Measurements from ENCODE around the gene R3HDM2. TPM values are rescaled to one million over a fixed set of nuclear protein-coding genes. Genes with fewer than 3 reads are reported as not detected.
"Not testable (repeated sequence)": the region's sequence is repeated elsewhere in the genome, so short reads cannot be mapped to it uniquely, and the experiment has no call there.

Gene R3HDM2
- total RNA-seq, 4 donors from 2014 or later: 26.3 to 56.9 (median 33.3) TPM

DNA sequence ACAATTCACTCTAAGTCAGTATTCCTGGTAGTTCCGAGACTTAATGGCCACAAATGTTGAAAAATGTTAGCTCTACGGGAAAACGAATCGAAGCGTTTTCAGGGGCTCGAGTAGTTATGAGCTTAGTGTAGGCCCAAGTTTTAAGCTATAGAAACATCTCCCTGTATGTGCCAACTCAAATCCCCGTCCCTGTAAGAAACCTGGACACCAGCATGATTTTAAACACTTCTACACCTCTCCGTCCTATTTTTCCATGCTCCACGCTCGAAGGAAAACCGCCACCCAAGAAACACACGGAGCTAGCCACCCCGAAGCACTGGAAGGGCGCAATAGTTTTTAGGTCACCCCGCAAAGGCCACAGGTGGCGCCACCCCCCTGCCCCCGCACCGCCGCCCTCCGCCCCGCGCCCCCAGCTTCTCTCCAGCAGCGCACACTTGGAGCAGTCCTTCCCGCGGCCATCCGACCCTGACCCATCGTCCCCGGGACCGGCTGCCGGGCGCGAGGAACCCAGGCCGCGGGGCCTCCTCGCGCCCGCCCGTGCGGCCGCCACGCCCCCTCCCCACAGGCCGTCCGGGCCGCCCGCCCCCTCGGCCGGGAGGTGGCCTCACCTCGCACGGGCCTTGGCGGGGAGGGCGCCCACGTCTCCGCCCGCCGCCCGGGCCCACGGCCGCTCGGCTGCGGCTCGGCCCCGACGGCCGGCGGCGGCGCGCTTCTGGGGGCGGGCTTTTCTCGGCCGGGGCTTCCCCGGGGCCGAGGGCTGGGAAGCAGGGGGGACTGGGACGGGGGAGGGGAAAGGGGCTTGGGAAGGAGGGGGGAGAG, 522 bp downstream of the R3HDM2 start:
- peak overlapping the region; percentile 75 to 89 (median 78) for H3K4me3 ChIP-seq
- H3K36me3 ChIP-seq: no peaks in the 10 kb centered on the region
- no peak for DNase-seq
- in situ Hi-C loops (cut with MboI; ENCODE audit: low pct_ligation_motif_present in 1 of 4, low pct_unique_long_range_greater_than_20kb in 1 of 4, low sequenced_read_pairs in 3 of 4): loop anchor here in 1 of 4 donors (25.0 kb wide), 1 partner anchor 118 kb away; no protein-coding TSS in a partner anchor
- H3K9me3 ChIP-seq: no peaks in the 10 kb centered on the region
- H3K27ac ChIP-seq: peak overlapping the region; percentile 94 to 98 (median 96)
- peaks cover 5 to 22% (median 8%) of the 10 kb centered on the region in 4 donors for H3K4me1 ChIP-seq
- TF ChIP-seq, protein P1, sequence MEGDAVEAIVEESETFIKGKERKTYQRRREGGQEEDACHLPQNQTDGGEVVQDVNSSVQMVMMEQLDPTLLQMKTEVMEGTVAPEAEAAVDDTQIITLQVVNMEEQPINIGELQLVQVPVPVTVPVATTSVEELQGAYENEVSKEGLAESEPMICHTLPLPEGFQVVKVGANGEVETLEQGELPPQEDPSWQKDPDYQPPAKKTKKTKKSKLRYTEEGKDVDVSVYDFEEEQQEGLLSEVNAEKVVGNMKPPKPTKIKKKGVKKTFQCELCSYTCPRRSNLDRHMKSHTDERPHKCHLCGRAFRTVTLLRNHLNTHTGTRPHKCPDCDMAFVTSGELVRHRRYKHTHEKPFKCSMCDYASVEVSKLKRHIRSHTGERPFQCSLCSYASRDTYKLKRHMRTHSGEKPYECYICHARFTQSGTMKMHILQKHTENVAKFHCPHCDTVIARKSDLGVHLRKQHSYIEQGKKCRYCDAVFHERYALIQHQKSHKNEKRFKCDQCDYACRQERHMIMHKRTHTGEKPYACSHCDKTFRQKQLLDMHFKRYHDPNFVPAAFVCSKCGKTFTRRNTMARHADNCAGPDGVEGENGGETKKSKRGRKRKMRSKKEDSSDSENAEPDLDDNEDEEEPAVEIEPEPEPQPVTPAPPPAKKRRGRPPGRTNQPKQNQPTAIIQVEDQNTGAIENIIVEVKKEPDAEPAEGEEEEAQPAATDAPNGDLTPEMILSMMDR (IDR thresholded peaks at IDR 0.05): no peak
- TF ChIP-seq EP300 (IDR thresholded peaks at IDR 0.05; ENCODE audit: low read depth) (no peak), POLR2AphosphoS5 (IDR thresholded peaks at IDR 0.05) (no peak), POLR2A (IDR thresholded peaks at IDR 0.05) (no peak)
- 0 to 1% methylated on average over 16 to 23 of the region's 74 CpGs for WGBS, 2 donors (ENCODE audit: low coverage in 1 of 2)
- intact Hi-C loops (cut with DNase I; ENCODE audit: low total_unique reads): no loop called here
- no peaks in the 10 kb centered on the region for H3K27me3 ChIP-seq

DNA sequence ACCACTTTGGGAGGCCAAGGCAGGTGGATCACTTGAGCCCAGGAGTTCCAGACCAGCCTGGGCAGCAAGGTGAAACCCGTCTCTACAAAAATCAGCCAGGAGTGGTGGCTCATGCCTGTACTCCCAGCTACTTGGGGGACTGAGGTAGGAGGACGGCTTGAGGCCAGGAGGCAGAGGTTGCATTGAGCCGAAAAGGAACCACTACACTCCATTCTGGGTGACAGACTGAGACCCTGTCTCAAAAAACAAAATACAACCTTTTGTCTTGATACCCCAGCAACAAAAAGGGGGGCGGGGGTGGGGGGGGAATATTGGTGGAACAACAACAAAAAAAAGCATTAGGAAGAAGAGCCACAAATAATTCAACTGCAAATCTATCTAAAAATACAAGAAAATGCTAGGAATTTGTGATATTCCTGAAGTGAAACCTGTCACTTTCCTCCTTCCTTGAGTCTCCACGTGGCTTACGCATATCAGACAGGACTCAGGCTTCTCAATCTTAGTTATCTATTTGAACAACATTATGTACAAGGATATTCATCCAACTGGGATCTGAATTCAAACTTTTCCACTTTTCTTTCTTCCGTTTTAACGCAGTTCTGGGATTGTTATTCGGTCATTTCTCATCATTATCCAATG, 1.3 kb downstream of the R3HDM2 start:
- H3K36me3 ChIP-seq: no peaks in the 10 kb centered on the region
- H3K27ac ChIP-seq: peak overlapping the region; percentile 94 to 98 (median 96)
- peaks cover 5 to 22% (median 8%) of the 10 kb centered on the region in 4 donors for H3K4me1 ChIP-seq
- in situ Hi-C loops (cut with MboI; ENCODE audit: low pct_ligation_motif_present in 1 of 4, low pct_unique_long_range_greater_than_20kb in 1 of 4, low sequenced_read_pairs in 3 of 4) (loop anchor here in 1 of 4 donors (25.0 kb wide), 1 partner anchor 117 kb away; no protein-coding TSS in a partner anchor), intact Hi-C loops (cut with DNase I; ENCODE audit: low total_unique reads) (no loop called here)
- H3K27me3 ChIP-seq: no peaks in the 10 kb centered on the region
- no peak for TF ChIP-seq POLR2AphosphoS5 (IDR thresholded peaks at IDR 0.05)
- no peak for TF ChIP-seq EP300 (IDR thresholded peaks at IDR 0.05; ENCODE audit: low read depth)
- TF ChIP-seq, protein P1 (IDR thresholded peaks at IDR 0.05): no peak
- TF ChIP-seq POLR2A (IDR thresholded peaks at IDR 0.05): no peak
- H3K9me3 ChIP-seq: no peaks in the 10 kb centered on the region
- DNase-seq: no peak
- 21 to 24% methylated on average over 8 to 9 of the region's 9 CpGs for WGBS, 2 donors (ENCODE audit: low coverage in 1 of 2)
- peak overlapping the region; percentile 75 to 89 (median 78) for H3K4me3 ChIP-seq

DNA sequence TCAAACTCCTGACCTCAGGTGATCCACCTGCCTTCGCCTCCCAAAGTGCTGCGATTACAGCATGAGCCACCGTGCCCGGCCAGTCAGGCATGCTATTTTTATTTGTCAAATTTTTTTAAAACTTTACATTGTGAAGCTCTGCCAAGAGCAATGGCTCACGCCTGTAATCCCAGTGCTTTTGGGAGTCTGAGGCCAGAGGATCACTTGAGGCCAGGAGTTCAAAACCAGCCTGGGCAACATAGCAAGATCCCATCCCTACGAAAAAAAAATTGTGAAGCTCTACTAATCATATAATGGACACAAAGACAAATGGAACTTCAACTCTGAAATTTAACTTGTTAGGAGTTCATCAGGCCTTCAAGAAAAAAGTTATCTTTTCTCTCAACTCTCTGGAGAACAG, 1.9 kb downstream of the R3HDM2 start:
- WGBS, 2 donors (ENCODE audit: low coverage in 1 of 2): 78 to 84% methylated on average over 2 to 6 of the region's 6 CpGs
- Histone ChIP-seq H3K27ac (peak overlapping the region; percentile 94 to 98 (median 96)), H3K4me1 (peaks cover 5 to 22% (median 8%) of the 10 kb centered on the region in 4 donors), H3K27me3 (no peaks in the 10 kb centered on the region), H3K9me3 (no peaks in the 10 kb centered on the region), H3K4me3 (no peak overlapping the region), H3K36me3 (no peaks in the 10 kb centered on the region)
- in situ Hi-C loops (cut with MboI; ENCODE audit: low pct_ligation_motif_present in 1 of 4, low pct_unique_long_range_greater_than_20kb in 1 of 4, low sequenced_read_pairs in 3 of 4) (loop anchor here in 1 of 4 donors (25.0 kb wide), 1 partner anchor 117 kb away; no protein-coding TSS in a partner anchor), intact Hi-C loops (cut with DNase I; ENCODE audit: low total_unique reads) (no loop called here)
- DNase-seq: no peak
- no peak for TF ChIP-seq EP300 (IDR thresholded peaks at IDR 0.05; ENCODE audit: low read depth)
- no peak for TF ChIP-seq POLR2AphosphoS5 (IDR thresholded peaks at IDR 0.05)
- no peak for TF ChIP-seq POLR2A (IDR thresholded peaks at IDR 0.05)

DNA sequence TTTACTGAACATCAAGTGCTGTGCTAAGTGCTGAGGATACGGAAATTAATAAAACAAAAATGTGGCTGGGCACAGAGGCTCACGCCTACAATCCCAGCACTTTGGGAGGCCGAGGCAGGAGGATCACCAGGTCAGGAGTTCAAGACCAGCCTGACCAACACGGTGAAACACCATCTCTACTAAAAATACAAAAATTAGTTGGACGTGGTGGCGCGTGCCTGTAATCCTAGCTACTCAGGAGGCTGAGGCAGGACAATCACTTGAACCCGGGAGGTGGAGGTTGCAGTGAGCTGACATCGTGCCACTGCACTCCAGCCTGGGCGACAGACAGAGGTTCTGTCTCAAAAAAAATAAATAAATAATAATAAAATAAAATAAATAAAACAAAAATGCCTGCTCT, 3.9 kb downstream of the R3HDM2 start:
- H3K9me3 ChIP-seq; DNase-seq; H3K27me3 ChIP-seq; H3K4me3 ChIP-seq; H3K36me3 ChIP-seq; intact Hi-C loops (cut with DNase I; ENCODE audit: low total_unique reads); H3K27ac ChIP-seq: not testable (repeated sequence)
- H3K4me1 ChIP-seq: peaks cover 5 to 22% (median 8%) of the 10 kb centered on the region in 4 donors
- in situ Hi-C loops (cut with MboI; ENCODE audit: low pct_ligation_motif_present in 1 of 4, low pct_unique_long_range_greater_than_20kb in 1 of 4, low sequenced_read_pairs in 3 of 4): loop anchor here in 1 of 4 donors (25.0 kb wide), 1 partner anchor 115 kb away; no protein-coding TSS in a partner anchor
- WGBS, 2 donors (ENCODE audit: low coverage in 1 of 2): 92 to 100% methylated on average over 1 to 10 of the region's 10 CpGs

DNA sequence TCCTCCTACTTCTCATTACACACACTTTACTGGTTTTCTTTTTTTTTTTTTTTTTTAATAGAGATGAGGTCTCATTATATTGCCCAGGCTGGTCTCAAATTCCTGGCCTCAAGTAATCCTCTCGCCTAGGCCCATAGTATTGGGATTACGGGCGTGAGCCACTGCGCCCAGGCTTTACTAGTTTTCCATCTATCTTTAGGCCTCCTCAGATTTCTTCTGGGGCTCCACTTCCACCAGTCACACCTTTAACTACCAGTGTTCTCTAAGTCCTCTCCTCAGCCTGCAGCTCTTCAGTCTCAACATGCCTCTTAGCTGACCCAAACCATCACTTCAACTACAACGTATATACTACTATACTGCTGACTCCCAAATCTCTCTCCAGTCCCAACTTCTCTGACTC, 10.4 kb downstream of the R3HDM2 start:
- H3K27me3 ChIP-seq: no peaks in the 10 kb centered on the region
- no peak for DNase-seq
- H3K27ac ChIP-seq: no peak overlapping the region
- no peaks in the 10 kb centered on the region for H3K9me3 ChIP-seq
- no peak overlapping the region for H3K4me3 ChIP-seq
- H3K36me3 ChIP-seq: no peaks in the 10 kb centered on the region
- no peaks in the 10 kb centered on the region for H3K4me1 ChIP-seq
- no peak for TF ChIP-seq POLR2A (IDR thresholded peaks at IDR 0.05)
- TF ChIP-seq EP300 (IDR thresholded peaks at IDR 0.05; ENCODE audit: low read depth): no peak
- TF ChIP-seq, protein P1 (IDR thresholded peaks at IDR 0.05): no peak
- no peak for TF ChIP-seq POLR2AphosphoS5 (IDR thresholded peaks at IDR 0.05)
- intact Hi-C loops (cut with DNase I; ENCODE audit: low total_unique reads) (no loop called here), in situ Hi-C loops (cut with MboI; ENCODE audit: low pct_ligation_motif_present in 1 of 4, low pct_unique_long_range_greater_than_20kb in 1 of 4, low sequenced_read_pairs in 3 of 4) (no loop called here)
- 96 to 98% methylated on average over 4 to 5 of the region's 5 CpGs for WGBS, 2 donors (ENCODE audit: low coverage in 1 of 2)

Data from transverse colon (tissue), 4 donors.